HG02610 (cell line): Measurements from ENCODE around the gene TMEM212.
"Not testable (repeated sequence)": the region's sequence is repeated elsewhere in the genome, so short reads cannot be mapped to it uniquely, and the experiment has no call there.

ENCODE experiments used
- ATAC-seq: cut with Tn5 transposase; IDR thresholded peaks from one replicate; pipeline ENCODE4 v1.9.1; 2021; ENCODE audit warnings: mild to moderate bottlenecking, moderate library complexity; ENCODE audit not compliant: unreplicated experiment

TMEM212 gene

GRCh38 chr3:171812811-171813210 is 30.3 kb upstream of the TMEM212 start:
- no peak for ATAC-seq

DNA sequence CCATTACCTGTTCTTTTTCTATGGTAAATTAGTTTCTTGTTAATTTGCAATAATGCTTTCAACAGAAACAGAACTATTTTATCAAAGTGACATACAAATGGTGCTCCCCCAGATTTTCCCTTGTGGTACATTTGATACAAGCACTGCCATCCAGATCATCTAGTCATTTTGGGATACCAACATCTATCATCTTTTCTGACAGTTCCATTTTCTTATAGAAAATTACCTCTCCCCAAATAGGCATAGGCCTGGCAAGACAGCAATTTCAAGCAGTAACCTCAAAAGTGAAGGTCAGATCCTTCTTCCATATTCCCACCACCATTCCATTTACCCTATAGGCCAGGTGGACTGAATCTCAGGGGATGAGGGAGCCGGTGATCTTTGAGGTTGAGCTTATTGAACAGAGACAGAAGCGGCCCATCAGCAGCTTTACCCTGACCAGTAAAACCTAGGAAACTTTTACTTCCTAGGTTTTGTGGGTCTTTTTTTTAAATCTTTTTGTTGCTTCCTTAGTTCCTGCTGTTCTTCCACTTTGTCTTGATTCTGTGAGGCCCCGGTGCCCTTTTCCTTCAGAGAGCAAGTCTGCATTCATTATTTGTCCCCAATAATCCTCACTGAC is 29.8 kb upstream of the TMEM212 start:
- no peak for ATAC-seq

GRCh38 chr3:171813897-171814460 is 29.2 kb upstream of the TMEM212 start:
- ATAC-seq = peak; percentile 35

- not testable (repeated sequence) for ATAC-seq
Measured at GRCh38 chr3:171814662-171815061, 28.5 kb upstream of the TMEM212 start.

- ATAC-seq = no peak
Measured at GRCh38 chr3:171815973-171816595, 27.1 kb upstream of the TMEM212 start.

DNA sequence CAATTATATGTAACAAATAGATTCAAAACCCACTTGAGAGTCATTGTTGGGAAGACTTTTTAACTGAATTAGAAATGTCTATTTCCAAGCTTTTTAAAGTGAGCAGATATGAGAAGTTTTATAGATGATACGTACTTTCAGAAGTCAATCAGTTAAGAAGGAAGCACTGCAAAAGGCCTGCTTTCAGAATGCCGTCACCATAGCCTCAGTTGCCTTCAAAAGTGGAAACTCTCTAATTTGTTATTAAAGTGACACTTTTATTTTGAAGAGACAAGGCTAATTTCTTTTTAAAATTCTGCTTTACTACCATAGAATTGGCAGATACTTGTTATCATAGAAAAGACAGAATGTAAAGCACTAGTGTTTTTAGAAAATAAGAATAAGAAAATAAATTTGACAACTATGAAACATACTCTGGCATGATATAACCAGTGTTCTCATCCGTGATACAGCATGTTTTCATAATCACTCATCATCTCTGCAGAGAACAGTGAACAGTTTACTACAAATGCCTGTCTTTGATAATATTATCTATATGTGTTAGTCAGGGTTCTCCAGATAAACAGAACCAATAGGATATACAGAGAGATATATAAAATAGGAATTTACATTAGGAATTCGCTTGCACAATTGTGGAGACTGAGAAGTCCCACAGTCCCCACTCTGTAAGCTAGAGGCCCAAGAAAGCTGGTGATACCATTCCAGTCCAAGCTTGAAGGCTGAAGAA is 25.9 kb upstream of the TMEM212 start:
- no peak for ATAC-seq

- ATAC-seq = no peak
Measured at GRCh38 chr3:171821044-171821443, 22.1 kb upstream of the TMEM212 start.

DNA sequence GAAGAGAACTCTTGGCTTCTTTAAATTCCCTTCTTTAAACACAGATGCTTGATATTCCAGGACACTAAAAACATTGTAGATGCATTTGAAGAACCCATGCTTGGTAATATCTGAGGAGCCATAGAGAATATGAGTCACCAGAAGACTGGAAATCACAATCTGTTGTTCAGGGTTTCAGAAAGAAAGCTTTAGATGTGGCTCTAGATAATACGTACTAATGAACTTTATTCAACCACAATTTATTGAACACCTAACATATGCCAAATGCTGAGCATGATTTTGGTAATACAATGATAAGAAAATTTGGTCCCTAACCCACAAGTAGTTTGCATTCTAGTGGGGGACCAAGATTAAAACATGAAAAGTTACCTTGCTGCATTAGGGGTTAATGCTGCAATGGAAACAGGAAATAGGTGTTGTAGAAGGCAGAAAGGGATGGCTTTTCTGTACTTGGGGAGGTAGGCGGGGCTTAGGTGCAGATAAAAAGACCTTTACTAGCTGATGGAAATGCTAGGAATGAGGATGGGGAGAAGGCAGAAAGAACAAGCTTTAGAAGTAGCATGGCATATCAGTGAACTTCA is 21.3 kb upstream of the TMEM212 start:
- no peak for ATAC-seq

GRCh38 chr3:171822431-171823106 is 20.6 kb upstream of the TMEM212 start:
- ATAC-seq = no peak

GRCh38 chr3:171824116-171824515 is 19.0 kb upstream of the TMEM212 start:
- ATAC-seq = no peak

DNA sequence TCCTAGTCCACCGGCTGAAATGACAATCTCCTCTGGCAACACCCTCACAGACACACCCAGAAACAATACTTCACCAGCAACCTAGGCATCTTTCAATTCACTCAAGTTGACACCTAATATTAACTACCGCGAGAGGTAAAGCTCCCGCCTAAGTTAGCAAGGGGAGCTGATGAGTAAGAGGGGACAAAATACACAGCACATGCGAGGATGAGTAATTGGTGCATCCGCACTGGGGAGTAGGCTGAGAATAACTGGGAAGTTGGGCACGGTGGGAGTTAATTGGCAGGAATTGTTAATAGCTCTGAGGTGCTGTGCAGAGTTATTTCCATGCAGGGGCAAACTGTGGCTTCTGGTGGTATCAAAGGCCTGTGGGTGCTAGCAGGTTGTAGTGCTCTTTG is 18.3 kb upstream of the TMEM212 start:
- no peak for ATAC-seq

- no peak for ATAC-seq
Measured at GRCh38 chr3:171825222-171825828, 17.8 kb upstream of the TMEM212 start.

DNA sequence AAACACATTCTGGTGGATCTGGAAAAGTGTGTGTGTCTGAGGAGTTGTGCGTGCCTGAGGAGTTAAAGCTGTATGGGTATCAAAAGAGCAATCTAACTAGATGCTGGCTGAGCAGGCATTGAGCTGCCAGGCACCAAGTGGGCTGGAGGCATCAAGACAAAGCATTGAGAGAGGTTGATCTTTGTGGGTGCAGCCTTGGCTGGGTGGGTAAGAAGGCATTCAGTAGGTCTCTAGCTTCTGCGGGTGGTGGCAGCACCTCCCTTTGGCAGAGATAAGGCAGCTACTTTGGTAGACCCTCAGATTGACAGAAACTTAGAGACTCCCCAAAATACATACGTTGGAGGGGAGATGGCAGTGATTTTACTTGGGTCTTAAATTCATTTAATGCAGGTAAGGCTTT is 15.8 kb upstream of the TMEM212 start:
- ATAC-seq = no peak

GRCh38 chr3:171827836-171828458 is 15.2 kb upstream of the TMEM212 start:
- no peak for ATAC-seq

GRCh38 chr3:171828902-171829770 is 14.0 kb upstream of the TMEM212 start:
- no peak for ATAC-seq

DNA sequence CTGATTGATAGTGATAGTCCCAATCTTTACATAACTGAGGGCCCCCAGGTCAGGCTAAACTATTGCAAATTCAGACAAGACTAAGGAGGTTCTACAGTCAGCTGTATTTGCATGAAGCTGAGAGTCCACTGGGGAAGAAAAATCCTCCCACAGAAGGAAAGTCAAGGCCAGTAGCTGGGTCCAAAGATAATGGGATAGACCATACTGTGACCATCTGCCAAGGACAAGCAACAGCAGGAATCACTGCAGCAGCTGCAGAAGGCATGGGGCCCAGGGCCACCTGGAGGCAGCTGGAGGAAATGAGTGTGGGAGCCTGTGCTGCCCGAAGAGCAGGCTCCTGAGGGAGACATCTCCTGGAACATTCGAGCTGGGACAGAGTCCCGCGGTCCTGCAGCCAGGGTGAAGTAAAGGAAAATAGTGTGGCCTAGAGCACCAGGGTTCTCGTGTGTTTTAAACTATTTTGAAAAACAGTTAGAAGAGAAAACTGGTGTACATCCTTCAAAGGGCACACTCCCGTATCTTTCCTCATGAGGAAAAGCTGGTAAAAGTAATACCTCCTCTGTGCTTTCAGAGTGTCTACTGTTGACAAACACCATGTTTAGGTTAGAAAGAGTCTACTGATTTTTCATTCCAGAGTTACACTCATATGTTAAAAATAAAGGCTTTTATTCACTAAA is 13.2 kb upstream of the TMEM212 start:
- peak; percentile 76 for ATAC-seq

DNA sequence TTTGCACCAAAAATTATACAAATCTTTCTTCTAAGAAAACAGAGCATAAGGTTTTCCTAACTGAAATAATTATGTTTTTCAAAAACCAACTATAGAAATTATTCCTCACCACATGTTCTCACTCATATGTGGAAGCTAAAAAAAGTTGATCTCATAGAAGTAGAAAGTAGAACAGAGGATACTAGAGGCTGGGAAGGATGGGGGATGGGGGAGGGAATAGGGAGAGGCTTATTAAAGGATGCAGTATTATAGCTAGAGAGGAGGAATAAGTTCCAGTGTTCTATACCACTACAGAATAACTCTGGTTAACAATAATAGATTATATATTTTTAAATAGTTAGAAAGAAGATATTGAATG is 12.7 kb upstream of the TMEM212 start:
- no peak for ATAC-seq

- no peak for ATAC-seq
Measured at GRCh38 chr3:171831936-171832335, 11.2 kb upstream of the TMEM212 start.

DNA sequence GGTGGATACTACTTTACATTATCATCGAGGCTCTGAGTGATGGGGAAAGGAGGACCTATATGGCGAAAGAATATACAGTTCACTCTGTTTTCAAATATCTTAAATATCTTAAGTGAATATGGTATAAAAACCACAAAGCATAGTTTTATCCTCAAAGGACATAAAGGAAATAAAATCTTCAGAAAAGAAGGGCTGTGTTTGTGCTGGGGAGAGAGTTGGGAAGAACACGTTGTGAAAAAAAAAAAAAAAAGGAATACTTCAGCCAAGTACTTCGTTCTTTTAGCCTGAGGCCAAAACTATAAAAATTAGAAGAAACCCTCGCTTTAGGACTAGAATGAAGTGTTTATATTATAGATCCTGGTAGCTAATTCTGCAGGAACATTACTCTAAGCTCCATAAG is 10.2 kb upstream of the TMEM212 start:
- no peak for ATAC-seq
